WI38 (cell line): Measurements from ENCODE around the gene ATP6V0A4.
"Not testable (repeated sequence)": the region's sequence is repeated elsewhere in the genome, so short reads cannot be mapped to it uniquely, and the experiment has no call there.

ENCODE experiments used
- H3K4me3 ChIP-seq: 2 replicates; pipeline ENCODE4 v1.5.1; 2011; ENCODE audit warnings: low read depth, mild to moderate bottlenecking, control low read depth, low read length
- CTCF ChIP-seq: IDR thresholded peaks from 2 replicates; pipeline ENCODE4 v1.5.1; 2012; ENCODE audit warnings: low read depth, mild to moderate bottlenecking, control low read depth, low read length

ATP6V0A4 gene

GRCh38 chr7:138821912-138822311, 23.9 kb upstream of the ATP6V0A4 start:
- no peak overlapping the region for H3K4me3 ChIP-seq
- TF ChIP-seq CTCF = no peak

GRCh38 chr7:138819625-138820024, 21.6 kb upstream of the ATP6V0A4 start:
- TF ChIP-seq CTCF = no peak
- H3K4me3 ChIP-seq = no peak overlapping the region

GRCh38 chr7:138816650-138817049, 18.7 kb upstream of the ATP6V0A4 start:
- H3K4me3 ChIP-seq = no peak overlapping the region
- TF ChIP-seq CTCF = no peak

GRCh38 chr7:138814816-138815332, 16.9 kb upstream of the ATP6V0A4 start:
- H3K4me3 ChIP-seq = no peak overlapping the region
- no peak for TF ChIP-seq CTCF

GRCh38 chr7:138813945-138814344, 15.9 kb upstream of the ATP6V0A4 start:
- H3K4me3 ChIP-seq = no peak overlapping the region
- TF ChIP-seq CTCF = no peak

GRCh38 chr7:138811327-138811726, 13.3 kb upstream of the ATP6V0A4 start:
- not testable (repeated sequence) for H3K4me3 ChIP-seq

- no peak for TF ChIP-seq CTCF
- no peak overlapping the region for H3K4me3 ChIP-seq
These were observed 11.3 kb upstream of the ATP6V0A4 start for GRCh38 chr7:138809346-138809745.

GRCh38 chr7:138804618-138805017, 6.6 kb upstream of the ATP6V0A4 start:
- TF ChIP-seq CTCF = no peak
- H3K4me3 ChIP-seq = no peak overlapping the region
